ENCODE data around the gene BCL7C.
A peak's percentile ranks its signal among the peaks of the same experiment; 100 is the strongest.
"Not testable (repeated sequence)": the region's sequence is repeated elsewhere in the genome, so short reads cannot be mapped to it uniquely, and the experiment has no call there.

The BCL7C gene

GRCh38 chr16:30860729-30861128 is 33.1 kb downstream of the BCL7C start:
- not testable (repeated sequence) for DNase-seq (ENCODE audit: low read depth)

- DNase-seq (ENCODE audit: low read depth) = no peak
These were observed 35.0 kb downstream of the BCL7C start for GRCh38 chr16:30858829-30859423.

GRCh38 chr16:30858111-30858495 is 35.8 kb downstream of the BCL7C start:
- no peak for DNase-seq (ENCODE audit: low read depth)

GRCh38 chr16:30853758-30854157 is 40.1 kb downstream of the BCL7C start:
- DNase-seq (ENCODE audit: low read depth) = no peak

- no peak for DNase-seq (ENCODE audit: low read depth)
These were observed 43.6 kb downstream of the BCL7C start for GRCh38 chr16:30850246-30850645.

- DNase-seq (ENCODE audit: low read depth) = no peak
These were observed 47.1 kb downstream of the BCL7C start for GRCh38 chr16:30846649-30847402.

- peak; percentile 45 for DNase-seq (ENCODE audit: low read depth)
These were observed 49.0 kb downstream of the BCL7C start for GRCh38 chr16:30844671-30845449.

GRCh38 chr16:30844346-30844670 is 49.6 kb downstream of the BCL7C start:
- DNase-seq (ENCODE audit: low read depth) = no peak

- no peak for DNase-seq (ENCODE audit: low read depth)
These were observed 50.4 kb downstream of the BCL7C start for GRCh38 chr16:30843501-30843900.

GRCh38 chr16:30842971-30843370 is 50.9 kb downstream of the BCL7C start:
- DNase-seq (ENCODE audit: low read depth) = no peak

GRCh38 chr16:30841332-30841731 is 52.5 kb downstream of the BCL7C start:
- no peak for DNase-seq (ENCODE audit: low read depth)

GRCh38 chr16:30840611-30841010 is 53.3 kb downstream of the BCL7C start:
- no peak for DNase-seq (ENCODE audit: low read depth)

GRCh38 chr16:30839523-30840227 is 54.2 kb downstream of the BCL7C start:
- no peak for DNase-seq (ENCODE audit: low read depth)

- no peak for DNase-seq (ENCODE audit: low read depth)
These were observed 54.9 kb downstream of the BCL7C start for GRCh38 chr16:30838876-30839471.

- DNase-seq (ENCODE audit: low read depth) = no peak
These were observed 56.0 kb downstream of the BCL7C start for GRCh38 chr16:30837904-30838303.
